ENCODE results near the gene BCL3. TPM values are rescaled to one million over a fixed set of nuclear protein-coding genes. Genes with fewer than 3 reads are reported as not detected.

The BCL3 gene
- total RNA-seq, 1 experiment from 2014 or later: 7.8 TPM

DNA sequence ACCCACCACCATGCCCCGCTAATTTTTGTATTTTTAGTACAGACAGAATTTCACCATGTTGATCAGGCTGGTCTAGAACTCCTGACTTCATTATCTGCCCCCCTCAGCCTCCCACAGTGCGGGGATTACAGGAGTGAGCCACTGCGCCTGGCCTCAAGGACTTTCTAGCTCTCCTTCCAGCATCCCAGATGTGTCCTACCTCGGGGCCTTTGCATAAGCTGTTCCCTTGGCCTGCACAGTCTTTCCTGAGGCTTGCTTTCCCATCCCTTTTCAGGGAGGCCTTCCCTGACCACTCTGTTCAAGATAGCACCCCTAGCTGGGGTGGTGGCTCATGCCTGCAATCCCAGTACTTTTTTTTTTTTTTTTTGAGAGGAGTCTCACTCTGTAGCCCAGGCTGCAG is 46.1 kb downstream of the BCL3 start:
- ChIA-PET POLR2A (interaction anchor here (1.6 to 2.1 kb wide), 2 partner anchors 10 to 13 kb away, joined by 4 to 6 read pairs; no protein-coding TSS in a partner anchor), CTCF (interaction anchor here (1.7 to 3.8 kb wide), 2 partner anchors 11 to 24 kb away, joined by 4 to 19 read pairs; no protein-coding TSS in a partner anchor)
- H3K27ac Mint-ChIP-seq: no peak overlapping the region
- H3K9me3 Mint-ChIP-seq: no peaks in the 10 kb centered on the region
- peaks cover 14% of the 10 kb centered on the region for H3K27me3 Mint-ChIP-seq (ENCODE audit: low read depth)
- H3K36me3 Mint-ChIP-seq: peaks cover 47% of the 10 kb centered on the region
- no peak for ATAC-seq
- H3K4me1 Mint-ChIP-seq: peaks cover 26% of the 10 kb centered on the region
- DNase-seq (ENCODE audit: low spot score): no peak
- no peak for TF ChIP-seq TCF7 (CRISPR knock-in tag; IDR thresholded peaks at IDR 0.05; ENCODE audit: low read depth)
- no peak for TF ChIP-seq GRHL2 (CRISPR knock-in tag; IDR thresholded peaks at IDR 0.05; ENCODE audit: insufficient replicate concordance, severe bottlenecking)
- no peak for TF ChIP-seq CREM (CRISPR knock-in tag; IDR thresholded peaks at IDR 0.05)
- TF ChIP-seq, protein P1, sequence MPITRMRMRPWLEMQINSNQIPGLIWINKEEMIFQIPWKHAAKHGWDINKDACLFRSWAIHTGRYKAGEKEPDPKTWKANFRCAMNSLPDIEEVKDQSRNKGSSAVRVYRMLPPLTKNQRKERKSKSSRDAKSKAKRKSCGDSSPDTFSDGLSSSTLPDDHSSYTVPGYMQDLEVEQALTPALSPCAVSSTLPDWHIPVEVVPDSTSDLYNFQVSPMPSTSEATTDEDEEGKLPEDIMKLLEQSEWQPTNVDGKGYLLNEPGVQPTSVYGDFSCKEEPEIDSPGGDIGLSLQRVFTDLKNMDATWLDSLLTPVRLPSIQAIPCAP (CRISPR knock-in tag; IDR thresholded peaks at IDR 0.05): no peak
- TF ChIP-seq PRRX2 (CRISPR knock-in tag; IDR thresholded peaks at IDR 0.05): no peak
- TF ChIP-seq ESRRA (CRISPR knock-in tag; IDR thresholded peaks at IDR 0.05; ENCODE audit: borderline replicate concordance): no peak
- no peak for TF ChIP-seq ZBTB21 (CRISPR knock-in tag; IDR thresholded peaks at IDR 0.05; ENCODE audit: borderline replicate concordance)
- TF ChIP-seq, protein P2, sequence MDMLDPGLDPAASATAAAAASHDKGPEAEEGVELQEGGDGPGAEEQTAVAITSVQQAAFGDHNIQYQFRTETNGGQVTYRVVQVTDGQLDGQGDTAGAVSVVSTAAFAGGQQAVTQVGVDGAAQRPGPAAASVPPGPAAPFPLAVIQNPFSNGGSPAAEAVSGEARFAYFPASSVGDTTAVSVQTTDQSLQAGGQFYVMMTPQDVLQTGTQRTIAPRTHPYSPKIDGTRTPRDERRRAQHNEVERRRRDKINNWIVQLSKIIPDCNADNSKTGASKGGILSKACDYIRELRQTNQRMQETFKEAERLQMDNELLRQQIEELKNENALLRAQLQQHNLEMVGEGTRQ (CRISPR knock-in tag; IDR thresholded peaks at IDR 0.05): no peak
- TF ChIP-seq, protein P3, sequence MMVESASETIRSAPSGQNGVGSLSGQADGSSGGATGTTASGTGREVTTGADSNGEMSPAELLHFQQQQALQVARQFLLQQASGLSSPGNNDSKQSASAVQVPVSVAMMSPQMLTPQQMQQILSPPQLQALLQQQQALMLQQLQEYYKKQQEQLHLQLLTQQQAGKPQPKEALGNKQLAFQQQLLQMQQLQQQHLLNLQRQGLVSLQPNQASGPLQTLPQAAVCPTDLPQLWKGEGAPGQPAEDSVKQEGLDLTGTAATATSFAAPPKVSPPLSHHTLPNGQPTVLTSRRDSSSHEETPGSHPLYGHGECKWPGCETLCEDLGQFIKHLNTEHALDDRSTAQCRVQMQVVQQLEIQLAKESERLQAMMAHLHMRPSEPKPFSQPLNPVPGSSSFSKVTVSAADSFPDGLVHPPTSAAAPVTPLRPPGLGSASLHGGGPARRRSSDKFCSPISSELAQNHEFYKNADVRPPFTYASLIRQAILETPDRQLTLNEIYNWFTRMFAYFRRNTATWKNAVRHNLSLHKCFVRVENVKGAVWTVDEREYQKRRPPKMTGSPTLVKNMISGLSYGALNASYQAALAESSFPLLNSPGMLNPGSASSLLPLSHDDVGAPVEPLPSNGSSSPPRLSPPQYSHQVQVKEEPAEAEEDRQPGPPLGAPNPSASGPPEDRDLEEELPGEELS (CRISPR knock-in tag; IDR thresholded peaks at IDR 0.05): no peak
- TF ChIP-seq, protein P4, sequence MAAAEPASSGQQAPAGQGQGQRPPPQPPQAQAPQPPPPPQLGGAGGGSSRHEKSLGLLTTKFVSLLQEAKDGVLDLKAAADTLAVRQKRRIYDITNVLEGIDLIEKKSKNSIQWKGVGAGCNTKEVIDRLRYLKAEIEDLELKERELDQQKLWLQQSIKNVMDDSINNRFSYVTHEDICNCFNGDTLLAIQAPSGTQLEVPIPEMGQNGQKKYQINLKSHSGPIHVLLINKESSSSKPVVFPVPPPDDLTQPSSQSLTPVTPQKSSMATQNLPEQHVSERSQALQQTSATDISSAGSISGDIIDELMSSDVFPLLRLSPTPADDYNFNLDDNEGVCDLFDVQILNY (CRISPR knock-in tag; IDR thresholded peaks at IDR 0.05): no peak
- TF ChIP-seq, protein P5, sequence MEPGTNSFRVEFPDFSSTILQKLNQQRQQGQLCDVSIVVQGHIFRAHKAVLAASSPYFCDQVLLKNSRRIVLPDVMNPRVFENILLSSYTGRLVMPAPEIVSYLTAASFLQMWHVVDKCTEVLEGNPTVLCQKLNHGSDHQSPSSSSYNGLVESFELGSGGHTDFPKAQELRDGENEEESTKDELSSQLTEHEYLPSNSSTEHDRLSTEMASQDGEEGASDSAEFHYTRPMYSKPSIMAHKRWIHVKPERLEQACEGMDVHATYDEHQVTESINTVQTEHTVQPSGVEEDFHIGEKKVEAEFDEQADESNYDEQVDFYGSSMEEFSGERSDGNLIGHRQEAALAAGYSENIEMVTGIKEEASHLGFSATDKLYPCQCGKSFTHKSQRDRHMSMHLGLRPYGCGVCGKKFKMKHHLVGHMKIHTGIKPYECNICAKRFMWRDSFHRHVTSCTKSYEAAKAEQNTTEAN (CRISPR knock-in tag; IDR thresholded peaks at IDR 0.05): no peak
- TF ChIP-seq ZNF423 (CRISPR knock-in tag; IDR thresholded peaks at IDR 0.05): no peak
- no peak overlapping the region for H3K4me3 Mint-ChIP-seq

DNA sequence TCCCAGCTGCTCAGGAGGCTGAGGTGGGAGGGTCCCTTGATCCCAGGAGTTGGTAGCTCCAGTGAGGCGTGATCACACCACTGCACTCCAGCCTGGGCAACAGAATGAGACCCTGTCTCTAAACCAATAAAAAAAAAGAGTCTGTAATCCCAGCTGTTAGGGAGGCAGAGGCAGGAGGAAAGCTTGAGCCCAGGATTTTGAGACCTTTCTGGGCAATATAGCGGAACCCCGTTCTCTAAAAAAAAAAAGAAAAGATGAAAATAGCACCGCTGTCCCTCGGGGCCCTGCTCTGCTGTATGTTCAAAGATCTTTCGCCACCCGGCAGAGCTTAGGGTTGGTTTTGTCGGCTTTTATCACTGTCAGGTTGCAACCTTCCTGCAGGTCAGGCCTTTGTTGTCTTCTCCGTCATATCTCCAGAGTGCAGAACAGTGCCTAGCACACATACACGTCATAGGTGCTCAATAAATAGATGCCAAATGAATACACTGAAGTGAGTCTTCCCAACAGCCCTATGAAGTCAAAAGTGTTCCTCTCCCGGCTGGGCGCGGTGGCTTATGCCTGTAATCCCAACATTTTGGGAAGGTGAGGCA is 47.0 kb downstream of the BCL3 start:
- TF ChIP-seq SP1 (CRISPR knock-in tag; conservative IDR thresholded peaks at IDR 0.05): no peak
- no peak for TF ChIP-seq NR2C2 (CRISPR knock-in tag; IDR thresholded peaks at IDR 0.05)
- TF ChIP-seq, protein P1 (CRISPR knock-in tag; IDR thresholded peaks at IDR 0.05): no peak
- no peak for TF ChIP-seq ZNF416 (CRISPR knock-in tag; IDR thresholded peaks at IDR 0.05)
- TF ChIP-seq NFATC4 (CRISPR knock-in tag; IDR thresholded peaks at IDR 0.05): no peak
- TF ChIP-seq JUN (CRISPR knock-in tag; IDR thresholded peaks at IDR 0.05): no peak
- no peak for DNase-seq (ENCODE audit: low spot score)
- peaks cover 42% of the 10 kb centered on the region for H3K36me3 Mint-ChIP-seq
- H3K4me1 Mint-ChIP-seq: peaks cover 31% of the 10 kb centered on the region
- H3K27ac Mint-ChIP-seq: peak overlapping the region; percentile 96
- H3K9me3 Mint-ChIP-seq: no peaks in the 10 kb centered on the region
- peaks cover 14% of the 10 kb centered on the region for H3K27me3 Mint-ChIP-seq (ENCODE audit: low read depth)
- H3K4me3 Mint-ChIP-seq: no peak overlapping the region
- ChIA-PET CTCF (interaction anchor here (0.7 to 3.8 kb wide), 4 partner anchors 12 to 49 kb away, joined by 3 to 28 read pairs (median 11); no protein-coding TSS in a partner anchor), POLR2A (interaction anchor here (1.6 to 2.1 kb wide), 2 partner anchors 9 to 13 kb away, joined by 4 to 6 read pairs; no protein-coding TSS in a partner anchor)
- no peak for ATAC-seq

All from WTC11 (cell line).